NT2/D1 (cell line): ENCODE measurements around the gene STX12.

ENCODE experiments used
- DNase-seq: peaks from one replicate; pipeline ENCODE4 v3.0.0-alpha.2; 2011; ENCODE audit warnings: low read depth, low spot score
- H3K27me3 ChIP-seq: 2 replicates; pipeline ENCODE4 v1.6.0; 2011; ENCODE audit warnings: mild to moderate bottlenecking; ENCODE audit not compliant: insufficient read length, insufficient read depth
- H3K36me3 ChIP-seq: 2 replicates; pipeline ENCODE4 v1.6.1; 2011; ENCODE audit warnings: mild to moderate bottlenecking, low read length, mixed read lengths; ENCODE audit not compliant: insufficient read depth, insufficient read length
- H3K4me1 ChIP-seq: 2 replicates; pipeline ENCODE4 v1.5.1; 2011; ENCODE audit not compliant: insufficient read depth, insufficient read length
- H3K4me3 ChIP-seq: 2 replicates; pipeline ENCODE4 v1.5.1; 2011; ENCODE audit warnings: low read depth; ENCODE audit not compliant: insufficient read length
- H3K9ac ChIP-seq: 2 replicates; pipeline ENCODE4 v1.6.0; 2011; ENCODE audit warnings: low read depth; ENCODE audit not compliant: insufficient read length
- H3K9me3 ChIP-seq: 2 replicates; pipeline ENCODE4 v1.5.1; 2011; ENCODE audit warnings: mild to moderate bottlenecking, low read length; ENCODE audit not compliant: insufficient read depth
- SUZ12 ChIP-seq: IDR thresholded peaks from 2 replicates; pipeline ENCODE4 v1.6.1; 2011; ENCODE audit not compliant: insufficient read length, insufficient read depth; ENCODE audit errors: extremely low read depth
- YY1 ChIP-seq: IDR thresholded peaks from 2 replicates; pipeline ENCODE4 v1.6.1; 2011; ENCODE audit not compliant: insufficient read length, insufficient read depth
- ZNF274 ChIP-seq: IDR thresholded peaks from 2 replicates; pipeline ENCODE4 v1.6.1; 2011; ENCODE audit warnings: mild to moderate bottlenecking, low read depth, low read length

STX12 gene

DNA sequence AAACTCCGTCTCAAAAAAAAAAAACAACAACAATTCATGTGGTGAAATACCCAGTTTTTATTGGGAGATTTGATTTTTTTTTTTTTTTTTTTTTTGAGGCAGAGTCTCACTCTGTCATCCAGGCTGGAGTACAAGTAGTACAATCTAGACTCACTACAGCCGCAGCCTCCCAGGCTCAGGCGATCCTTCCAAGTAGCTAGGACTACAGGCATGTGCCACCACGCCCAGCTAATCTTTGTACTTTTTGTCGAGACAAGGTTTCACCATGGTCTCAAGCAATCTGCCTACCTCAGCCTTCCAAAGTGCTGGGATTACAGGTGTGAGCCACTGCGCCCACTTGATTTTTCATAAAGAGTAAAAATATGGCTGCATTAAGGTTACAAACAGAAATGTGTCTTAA, 31.9 kb upstream of the STX12 start:
- Histone ChIP-seq H3K36me3 (peaks cover 69% of the 10 kb centered on the region), H3K27me3 (no peaks in the 10 kb centered on the region), H3K9ac (no peak overlapping the region), H3K4me3 (no peak overlapping the region), H3K4me1 (no peaks in the 10 kb centered on the region), H3K9me3 (no peaks in the 10 kb centered on the region)
- TF ChIP-seq YY1, result no peak
- no peak for DNase-seq

DNA sequence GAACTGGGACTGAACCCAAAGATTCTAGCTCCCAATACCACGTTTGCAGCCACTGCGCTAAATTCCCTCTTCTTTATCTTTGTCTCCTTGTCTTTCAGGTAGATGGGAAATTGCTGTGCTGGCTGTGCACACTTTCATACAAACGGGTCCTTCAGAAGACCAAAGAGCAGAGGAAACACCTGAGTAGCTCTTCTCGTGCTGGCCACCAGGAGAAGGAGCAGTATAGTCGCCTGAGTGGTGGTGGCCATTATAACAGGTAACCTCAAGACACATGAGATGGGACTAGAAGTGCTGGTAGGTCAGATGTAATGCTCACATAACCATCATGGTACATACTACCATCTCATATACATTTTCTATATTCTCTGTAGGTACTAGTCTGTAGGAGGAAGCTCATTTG, 28.5 kb upstream of the STX12 start:
- no peaks in the 10 kb centered on the region for H3K27me3 ChIP-seq
- no peaks in the 10 kb centered on the region for H3K4me1 ChIP-seq

DNA sequence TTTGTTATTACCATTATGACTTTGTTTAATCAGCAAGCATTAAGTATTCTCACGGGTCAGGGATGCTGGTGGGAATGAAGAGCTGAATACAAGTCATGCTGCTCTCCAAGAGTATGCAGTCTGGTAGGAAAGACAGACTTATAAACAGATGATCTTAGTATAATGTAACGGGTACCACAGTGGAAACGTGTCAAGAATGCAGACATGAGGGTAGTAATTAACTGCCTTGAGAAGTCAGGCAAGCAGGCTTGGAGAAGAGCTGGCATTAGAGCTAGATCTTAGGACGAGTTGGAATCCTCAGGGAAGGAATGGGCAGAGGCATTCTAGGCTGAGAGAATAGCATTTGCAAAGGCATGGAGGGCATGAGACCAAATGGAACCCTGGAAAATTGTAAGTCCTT, 27.6 kb upstream of the STX12 start:
- no peak for TF ChIP-seq SUZ12
- TF ChIP-seq ZNF274, result no peak
- TF ChIP-seq YY1, result no peak
- Histone ChIP-seq H3K4me1 (no peaks in the 10 kb centered on the region), H3K4me3 (no peak overlapping the region), H3K27me3 (no peaks in the 10 kb centered on the region), H3K9ac (no peak overlapping the region), H3K36me3 (peaks cover 62% of the 10 kb centered on the region), H3K9me3 (no peaks in the 10 kb centered on the region)
- DNase-seq, result no peak

More for the DNA sequence above, 28.5 kb upstream of the STX12 start:
- Histone ChIP-seq H3K4me3 (no peak overlapping the region), H3K9ac (no peak overlapping the region), H3K36me3 (peaks cover 63% of the 10 kb centered on the region), H3K9me3 (no peaks in the 10 kb centered on the region)
- no peak for DNase-seq
- no peak for TF ChIP-seq ZNF274
- TF ChIP-seq YY1, result no peak
- TF ChIP-seq SUZ12, result no peak

DNA sequence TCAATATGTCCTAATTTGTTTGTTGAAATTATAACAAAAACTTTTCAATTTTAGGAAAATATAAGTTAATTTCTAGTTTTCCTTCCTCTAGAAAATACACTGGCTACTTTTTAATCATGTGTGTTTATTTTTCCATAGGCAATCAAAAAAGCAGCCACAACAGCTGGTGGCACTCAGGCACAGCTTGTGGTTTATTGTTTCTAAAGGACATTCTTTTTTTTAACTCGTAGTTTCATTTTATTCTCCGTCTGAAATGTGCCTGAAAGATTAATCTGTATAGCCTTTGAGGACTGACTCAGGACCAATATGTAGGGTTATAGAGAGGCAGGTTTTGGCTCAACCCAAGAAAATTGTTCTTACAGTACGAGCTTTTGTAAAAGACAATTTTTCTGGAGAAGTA, 20.7 kb upstream of the STX12 start:
- TF ChIP-seq ZNF274 (no peak), SUZ12 (no peak), YY1 (no peak)
- no peak for DNase-seq
- H3K9me3 ChIP-seq, result no peaks in the 10 kb centered on the region
- H3K27me3 ChIP-seq, result no peaks in the 10 kb centered on the region
- no peak overlapping the region for H3K4me3 ChIP-seq
- no peak overlapping the region for H3K9ac ChIP-seq
- no peaks in the 10 kb centered on the region for H3K4me1 ChIP-seq
- H3K36me3 ChIP-seq, result peaks cover 59% of the 10 kb centered on the region

DNA sequence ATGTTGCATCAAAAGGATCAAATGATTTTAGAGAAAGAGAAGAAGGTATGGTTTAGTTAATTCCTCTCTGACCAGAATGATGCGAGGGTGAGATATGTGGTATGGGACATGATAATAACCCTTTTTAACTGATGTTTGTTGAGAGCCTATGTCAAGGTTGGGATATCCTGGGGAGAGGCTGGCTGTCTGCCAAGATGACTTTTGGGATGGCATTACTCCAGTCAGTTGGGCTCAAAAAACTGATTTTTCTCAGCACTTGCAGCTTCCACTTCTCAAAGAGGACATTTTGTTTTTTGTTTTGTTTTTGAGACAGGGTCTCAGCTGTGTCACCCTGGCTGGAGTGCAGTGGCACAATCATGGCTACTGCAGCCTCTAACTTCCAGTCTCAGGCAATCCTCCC, 17.7 kb upstream of the STX12 start:
- Histone ChIP-seq H3K9me3 (no peaks in the 10 kb centered on the region), H3K36me3 (peaks cover 65% of the 10 kb centered on the region), H3K9ac (no peak overlapping the region), H3K27me3 (no peaks in the 10 kb centered on the region), H3K4me3 (no peak overlapping the region), H3K4me1 (no peaks in the 10 kb centered on the region)
- DNase-seq, result no peak
- TF ChIP-seq ZNF274, result no peak
- no peak for TF ChIP-seq YY1
- TF ChIP-seq SUZ12, result no peak

DNA sequence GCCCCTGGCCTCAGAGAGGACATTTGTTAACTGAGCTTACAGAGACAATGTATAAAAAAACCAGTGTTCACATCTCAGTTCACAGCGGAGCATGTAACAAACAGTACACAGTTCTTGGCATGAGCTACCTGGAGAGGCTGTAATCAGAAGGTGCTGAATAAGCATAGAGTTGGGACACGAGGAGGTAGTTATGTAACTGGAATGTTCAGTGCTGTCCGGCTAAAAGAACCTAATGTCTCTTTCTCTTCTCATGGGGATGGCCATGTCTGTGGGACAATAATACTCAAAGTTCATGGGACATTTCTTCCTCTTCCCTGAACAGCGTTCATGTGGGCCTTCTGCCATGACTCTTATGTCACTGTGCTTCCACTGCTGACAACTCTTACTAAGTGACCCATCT, 17.2 kb upstream of the STX12 start:
- DNase-seq, result no peak
- Histone ChIP-seq H3K4me3 (no peak overlapping the region), H3K27me3 (no peaks in the 10 kb centered on the region), H3K9ac (no peak overlapping the region), H3K36me3 (peaks cover 63% of the 10 kb centered on the region), H3K9me3 (no peaks in the 10 kb centered on the region), H3K4me1 (no peaks in the 10 kb centered on the region)
- TF ChIP-seq YY1 (no peak), ZNF274 (no peak), SUZ12 (no peak)

DNA sequence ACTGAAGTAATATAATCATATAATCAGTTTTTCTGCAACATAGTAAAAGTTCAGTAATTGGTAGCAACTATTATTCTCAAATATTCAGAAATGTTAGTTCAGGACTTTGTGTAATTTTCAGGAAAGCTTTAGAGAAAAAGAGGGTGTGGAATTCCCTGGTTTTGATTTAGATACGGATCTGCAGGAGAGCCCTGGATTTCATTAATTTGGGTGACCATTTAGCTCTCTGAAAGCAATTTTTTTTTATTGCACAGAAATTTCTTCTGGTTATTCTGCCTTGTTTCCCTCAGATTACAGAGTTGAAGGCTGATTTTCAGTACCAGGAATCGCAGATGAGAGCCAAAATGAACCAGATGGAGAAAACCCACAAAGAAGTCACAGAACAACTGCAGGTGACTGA, 13.8 kb upstream of the STX12 start:
- no peak overlapping the region for H3K9ac ChIP-seq
- H3K36me3 ChIP-seq, result peaks cover 61% of the 10 kb centered on the region
- H3K9me3 ChIP-seq, result no peaks in the 10 kb centered on the region
- H3K4me3 ChIP-seq, result no peak overlapping the region
- TF ChIP-seq ZNF274 (no peak), YY1 (no peak), SUZ12 (no peak)
- DNase-seq, result no peak
- no peaks in the 10 kb centered on the region for H3K27me3 ChIP-seq
- H3K4me1 ChIP-seq, result no peaks in the 10 kb centered on the region

GRCh38 chr1:27760426-27760825, 12.6 kb upstream of the STX12 start:
- TF ChIP-seq ZNF274 (no peak), YY1 (no peak), SUZ12 (no peak)
- H3K27me3 ChIP-seq, result no peaks in the 10 kb centered on the region
- H3K4me3 ChIP-seq, result no peak overlapping the region
- no peak for DNase-seq
- H3K36me3 ChIP-seq, result peaks cover 49% of the 10 kb centered on the region
- no peak overlapping the region for H3K9ac ChIP-seq
- no peaks in the 10 kb centered on the region for H3K9me3 ChIP-seq
- H3K4me1 ChIP-seq, result no peaks in the 10 kb centered on the region
